Karpas-422 (cell line): ENCODE results near the gene RBM17. TPM values are rescaled to one million over a fixed set of nuclear protein-coding genes. Genes with fewer than 3 reads are reported as not detected.
A peak's percentile ranks its signal among the peaks of the same experiment; 100 is the strongest.
"Not testable (repeated sequence)": the region's sequence is repeated elsewhere in the genome, so short reads cannot be mapped to it uniquely, and the experiment has no call there.

Experiments
- DNase-seq: peaks from one replicate; pipeline ENCODE4 v3.0.0-alpha.2; 2015
- H2AFZ ChIP-seq: fragments of 200-600 bp; sonication (generic); 2 replicates; pipeline ENCODE4 v1.6.1; 2014; ENCODE audit warnings: antibody characterized with exemption, low read length, mixed read lengths
- H3K27ac ChIP-seq: fragments of 200-600 bp; sonication (generic); 2 replicates; pipeline ENCODE4 v1.5.1; 2014; ENCODE audit warnings: mild to moderate bottlenecking, low read length, moderate library complexity
- H3K27me3 ChIP-seq: fragments of 200-600 bp; sonication (generic); 2 replicates; pipeline ENCODE4 v1.6.1; 2014; ENCODE audit warnings: low read length, mixed read lengths
- H3K36me3 ChIP-seq: fragments of 200-600 bp; sonication (generic); 2 replicates; pipeline ENCODE4 v1.6.1; 2014; ENCODE audit warnings: low read length, mixed read lengths; ENCODE audit not compliant: insufficient read depth
- H3K4me1 ChIP-seq: fragments of 200-600 bp; sonication (generic); 2 replicates; pipeline ENCODE4 v1.6.1; 2014; ENCODE audit warnings: mild to moderate bottlenecking, low read length, mixed read lengths
- H3K4me2 ChIP-seq: fragments of 200-600 bp; sonication (generic); 2 replicates; pipeline ENCODE4 v1.6.1; 2014; ENCODE audit warnings: low read length, low read depth, mild to moderate bottlenecking; ENCODE audit not compliant: poor library complexity, severe bottlenecking
- H3K4me3 ChIP-seq: fragments of 200-600 bp; sonication (generic); 2 replicates; pipeline ENCODE4 v1.5.1; 2014; ENCODE audit warnings: mild to moderate bottlenecking, antibody characterized with exemption, low read length, mixed read lengths
- H3K79me2 ChIP-seq: fragments of 200-600 bp; sonication (generic); 2 replicates; pipeline ENCODE4 v1.6.1; 2014; ENCODE audit warnings: mild to moderate bottlenecking, low read length, mixed read lengths
- H3K9ac ChIP-seq: fragments of 200-600 bp; sonication (generic); 2 replicates; pipeline ENCODE4 v1.6.0; 2014; ENCODE audit warnings: low read length
- H3K9me2 ChIP-seq: fragments of 200-600 bp; sonication (generic), shearing (Covaris generic); replicated peaks from 2 replicates; pipeline ENCODE4 v1.6.0; 2014; ENCODE audit warnings: mild to moderate bottlenecking, low read length, moderate library complexity; ENCODE audit not compliant: insufficient read depth
- H3K9me3 ChIP-seq: fragments of 300-700, 200-600 bp; sonication (generic); 2 replicates; pipeline ENCODE4 v1.6.1; 2014; ENCODE audit warnings: low read length, mixed read lengths
- H4K20me1 ChIP-seq: fragments of 200-600 bp; sonication (generic); 2 replicates; pipeline ENCODE4 v1.6.1; 2014; ENCODE audit warnings: mild to moderate bottlenecking, antibody characterized with exemption, low read length, low read depth; ENCODE audit not compliant: insufficient read depth
- total RNA-seq: library from RNA; depleted of rRNA; stranded (reverse); fragments of >200 nt; shearing (Covaris generic); gene quantifications from 2 replicates; pipeline ENCODE4 v1.2.3, GENCODE V29; 2014; ENCODE audit warnings: low replicate concordance; rRNA removed

The RBM17 gene
- total RNA-seq, result 72.5 and 96.5 TPM in 2 replicates

GRCh38 chr10:6088721-6089333 lies at the start of gene RBM17:
RBM17 (plus strand) TSS chr10:6089034; CDS start chr10:6097066, 8,032 bp downstream.
- DNase-seq, result peak; percentile 99
- H3K79me2 ChIP-seq, result peaks cover 48% of the 10 kb centered on the region
- H3K4me3 ChIP-seq, result peak within 1 kb of the TSS; percentile 93
- H3K27me3 ChIP-seq, result no peaks in the 10 kb centered on the region
- peaks cover 34% of the 10 kb centered on the region for H4K20me1 ChIP-seq
- H3K36me3 ChIP-seq, result no peaks in the 10 kb centered on the region; the same call in 1 of the 2 replicates
- H3K9me2 ChIP-seq, result no peaks in the 10 kb centered on the region
- H2AFZ ChIP-seq, result no peak within 1 kb of the TSS
- peak within 1 kb of the TSS; percentile 91 for H3K4me2 ChIP-seq
- H3K27ac ChIP-seq, result peak within 1 kb of the TSS; percentile 43; the same call in 1 of the 2 replicates
- H3K4me1 ChIP-seq, result peaks cover 36% of the 10 kb centered on the region
- no peaks in the 10 kb centered on the region for H3K9me3 ChIP-seq
- H3K9ac ChIP-seq, result peak within 1 kb of the TSS; percentile 98

- Histone ChIP-seq H3K4me2 (no peak overlapping the region), H2AFZ (no peak overlapping the region), H3K4me3 (no peak overlapping the region), H3K27ac (no peak overlapping the region), H3K4me1 (no peaks in the 10 kb centered on the region), H3K9me3 (no peaks in the 10 kb centered on the region), H3K27me3 (no peaks in the 10 kb centered on the region), H3K36me3 (no peaks in the 10 kb centered on the region), H3K79me2 (no peaks in the 10 kb centered on the region), H3K9ac (no peak overlapping the region), H3K9me2 (no peaks in the 10 kb centered on the region), H4K20me1 (no peaks in the 10 kb centered on the region)
- DNase-seq, result no peak
These were observed 49.1 kb upstream of the RBM17 start for GRCh38 chr10:6039711-6040110.

GRCh38 chr10:6040205-6040604 lies 48.6 kb upstream of the RBM17 start:
- H3K9me2 ChIP-seq, result no peaks in the 10 kb centered on the region
- H2AFZ ChIP-seq, result no peak overlapping the region
- H3K4me2 ChIP-seq, result no peak overlapping the region
- DNase-seq, result no peak
- no peaks in the 10 kb centered on the region for H3K36me3 ChIP-seq
- peaks cover 1% of the 10 kb centered on the region; the same call in 1 of the 2 replicates for H3K4me1 ChIP-seq
- H3K27me3 ChIP-seq, result no peaks in the 10 kb centered on the region
- H3K79me2 ChIP-seq, result no peaks in the 10 kb centered on the region
- no peaks in the 10 kb centered on the region for H3K9me3 ChIP-seq
- no peak overlapping the region for H3K4me3 ChIP-seq
- H4K20me1 ChIP-seq, result no peaks in the 10 kb centered on the region
- no peak overlapping the region for H3K9ac ChIP-seq
- H3K27ac ChIP-seq, result no peak overlapping the region

GRCh38 chr10:6043377-6043776 lies 45.5 kb upstream of the RBM17 start:
- H3K36me3 ChIP-seq, H3K9ac ChIP-seq, H3K4me2 ChIP-seq, H3K9me2 ChIP-seq, H3K27ac ChIP-seq, H3K4me3 ChIP-seq, DNase-seq, H3K79me2 ChIP-seq, H4K20me1 ChIP-seq, H2AFZ ChIP-seq, H3K4me1 ChIP-seq, H3K27me3 ChIP-seq, H3K9me3 ChIP-seq: not testable (repeated sequence)

- no peaks in the 10 kb centered on the region for H3K9me2 ChIP-seq
- no peaks in the 10 kb centered on the region for H4K20me1 ChIP-seq
- no peaks in the 10 kb centered on the region for H3K79me2 ChIP-seq
- no peak overlapping the region for H3K4me3 ChIP-seq
- no peak overlapping the region for H3K9ac ChIP-seq
- H3K36me3 ChIP-seq, result no peaks in the 10 kb centered on the region
- no peak for DNase-seq
- H3K27me3 ChIP-seq, result no peaks in the 10 kb centered on the region; the same call in 1 of the 2 replicates
- H3K27ac ChIP-seq, result no peak overlapping the region
- no peaks in the 10 kb centered on the region for H3K9me3 ChIP-seq
- no peak overlapping the region for H3K4me2 ChIP-seq
- H3K4me1 ChIP-seq, result peaks cover 3% of the 10 kb centered on the region; the same call in 1 of the 2 replicates
- H2AFZ ChIP-seq, result no peak overlapping the region
These were observed 44.8 kb upstream of the RBM17 start for GRCh38 chr10:6044060-6044459.

- H2AFZ ChIP-seq, result no peak overlapping the region
- no peaks in the 10 kb centered on the region for H3K9me3 ChIP-seq
- no peak overlapping the region for H3K27ac ChIP-seq
- no peak overlapping the region for H3K9ac ChIP-seq
- DNase-seq, result no peak
- no peak overlapping the region for H3K4me3 ChIP-seq
- no peaks in the 10 kb centered on the region for H3K36me3 ChIP-seq
- H3K9me2 ChIP-seq, result no peaks in the 10 kb centered on the region
- H3K79me2 ChIP-seq, result no peaks in the 10 kb centered on the region
- H3K27me3 ChIP-seq, result no peaks in the 10 kb centered on the region; the same call in 1 of the 2 replicates
- H3K4me2 ChIP-seq, result no peak overlapping the region
- H3K4me1 ChIP-seq, result peaks cover 3% of the 10 kb centered on the region; the same call in 1 of the 2 replicates
- H4K20me1 ChIP-seq, result no peaks in the 10 kb centered on the region
These were observed 44.0 kb upstream of the RBM17 start for GRCh38 chr10:6044751-6045313.

GRCh38 chr10:6045314-6045848 lies 43.5 kb upstream of the RBM17 start:
- Histone ChIP-seq H3K4me2 (no peak overlapping the region), H3K4me3 (no peak overlapping the region)

GRCh38 chr10:6045878-6046772 lies 42.7 kb upstream of the RBM17 start:
- Histone ChIP-seq H3K4me1 (peaks cover 11% of the 10 kb centered on the region), H3K4me3 (no peak overlapping the region), H3K9ac (no peak overlapping the region), H3K27me3 (no peaks in the 10 kb centered on the region; the same call in 1 of the 2 replicates), H3K27ac (no peak overlapping the region), H3K79me2 (no peaks in the 10 kb centered on the region), H2AFZ (no peak overlapping the region), H3K9me2 (no peaks in the 10 kb centered on the region), H4K20me1 (no peaks in the 10 kb centered on the region), H3K36me3 (no peaks in the 10 kb centered on the region), H3K9me3 (no peaks in the 10 kb centered on the region), H3K4me2 (no peak overlapping the region)
- no peak for DNase-seq

More at GRCh38 chr10:6045314-6045848, 43.5 kb upstream of the RBM17 start:
- DNase-seq, result no peak
- H3K9me3 ChIP-seq, result no peaks in the 10 kb centered on the region
- no peaks in the 10 kb centered on the region for H3K79me2 ChIP-seq
- no peak overlapping the region for H2AFZ ChIP-seq
- peaks cover 3% of the 10 kb centered on the region for H3K4me1 ChIP-seq
- H3K36me3 ChIP-seq, result no peaks in the 10 kb centered on the region
- H3K9me2 ChIP-seq, result no peaks in the 10 kb centered on the region
- H3K9ac ChIP-seq, result no peak overlapping the region
- no peaks in the 10 kb centered on the region for H4K20me1 ChIP-seq
- no peak overlapping the region for H3K27ac ChIP-seq
- H3K27me3 ChIP-seq, result no peaks in the 10 kb centered on the region; the same call in 1 of the 2 replicates
